ENCODE results near the gene AIMP2.
"Not testable (repeated sequence)": the region's sequence is repeated elsewhere in the genome, so short reads cannot be mapped to it uniquely, and the experiment has no call there.

The AIMP2 gene

GRCh38 chr7:6008668-6009611, at the start of gene AIMP2, which contains the start of gene PMS2:
TSS of gene AIMP2 (plus strand) at chr7:6009272. CDS start at chr7:6009364, 92 bp downstream.
TSS of gene PMS2 (minus strand) at chr7:6009049. CDS start at chr7:6009019, 30 bp downstream.
- peak; percentile 97 for DNase-seq

- not testable (repeated sequence) for DNase-seq
These were observed 45.9 kb upstream of the AIMP2 start for GRCh38 chr7:5963205-5963604.

GRCh38 chr7:5963810-5964209, 45.3 kb upstream of the AIMP2 start:
- not testable (repeated sequence) for DNase-seq

GRCh38 chr7:5970347-5970911, 38.6 kb upstream of the AIMP2 start, which contains the start of gene RSPH10B:
TSS of gene RSPH10B (minus strand) at chr7:5970689. CDS start at chr7:5967116, 3,573 bp downstream.
- DNase-seq: not testable (repeated sequence)

- not testable (repeated sequence) for DNase-seq
These were observed 35.5 kb upstream of the AIMP2 start for GRCh38 chr7:5973580-5973979.

- DNase-seq: not testable (repeated sequence)
These were observed 29.3 kb upstream of the AIMP2 start for GRCh38 chr7:5979680-5980314.

- DNase-seq: not testable (repeated sequence)
These were observed 22.0 kb upstream of the AIMP2 start for GRCh38 chr7:5987061-5987460.

- peak; percentile 50 for DNase-seq
These were observed 11.8 kb upstream of the AIMP2 start for GRCh38 chr7:5997210-5997808.

GRCh38 chr7:6007386-6007785, 1.7 kb upstream of the AIMP2 start:
- no peak for DNase-seq

- not testable (repeated sequence) for DNase-seq
These were observed 1.1 kb upstream of the AIMP2 start for GRCh38 chr7:6007835-6008590.

GRCh38 chr7:6010370-6010769, 1.3 kb downstream of the AIMP2 start:
- DNase-seq: not testable (repeated sequence)

- no peak for DNase-seq
These were observed 2.5 kb downstream of the AIMP2 start for GRCh38 chr7:6011541-6011940.

- no peak for DNase-seq
These were observed 3.5 kb downstream of the AIMP2 start for GRCh38 chr7:6012355-6013104.

- no peak for DNase-seq
These were observed 7.0 kb downstream of the AIMP2 start for GRCh38 chr7:6015917-6016652.

- DNase-seq: no peak
These were observed 7.5 kb downstream of the AIMP2 start for GRCh38 chr7:6016653-6016966.

GRCh38 chr7:6020371-6021286, 11.6 kb downstream of the AIMP2 start:
- no peak for DNase-seq

GRCh38 chr7:6022707-6023106, 13.6 kb downstream of the AIMP2 start:
- DNase-seq: no peak

GRCh38 chr7:6023974-6024435, 14.9 kb downstream of the AIMP2 start:
- no peak for DNase-seq

- DNase-seq: peak; percentile 64
These were observed 17.1 kb downstream of the AIMP2 start for GRCh38 chr7:6026011-6026819.

Data from activated CD8-positive, alpha-beta memory T cell treated with anti-CD3 and anti-CD28 coated beads, Interleukin-2, amount 50 U/mL, for 4 hours (primary cell).